ENCODE results near the gene RNF169. TPM values are rescaled to one million over a fixed set of nuclear protein-coding genes. Genes with fewer than 3 reads are reported as not detected.
"Not testable (repeated sequence)": the region's sequence is repeated elsewhere in the genome, so short reads cannot be mapped to it uniquely, and the experiment has no call there.

Gene RNF169
- total RNA-seq, 2 donors from 2014 or later: 18.1 to 19.4 TPM

DNA sequence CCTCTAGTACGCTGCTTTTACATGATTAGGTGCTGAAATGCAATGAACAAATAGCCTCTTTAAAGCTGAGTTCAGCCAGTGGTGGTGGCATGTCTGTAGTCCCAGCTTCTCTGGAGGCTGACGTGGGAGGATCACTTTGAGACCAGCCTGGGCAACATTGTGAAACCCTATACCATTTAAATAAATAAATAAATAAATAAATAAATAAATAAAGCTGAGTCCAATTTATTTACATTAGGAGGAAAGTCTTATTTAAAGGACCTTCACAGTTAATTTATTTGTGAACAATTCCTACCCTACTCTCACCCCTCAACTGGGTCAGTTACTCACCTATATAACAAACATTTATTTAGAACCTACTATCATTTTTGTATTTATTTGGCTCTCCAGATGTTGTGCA lies 12.6 kb upstream of the RNF169 start:
- no peak overlapping the region for H3K4me3 Mint-ChIP-seq
- peaks cover 78% of the 10 kb centered on the region for H3K27me3 Mint-ChIP-seq
- ATAC-seq: no peak

GRCh38 chr11:74739546-74740270 lies 8.9 kb upstream of the RNF169 start:
- peaks cover 10% of the 10 kb centered on the region for H3K36me3 Mint-ChIP-seq (ENCODE audit: low read depth)
- peaks cover 48% of the 10 kb centered on the region for H3K27me3 Mint-ChIP-seq
- ATAC-seq: peak; percentile 86
- H3K4me1 Mint-ChIP-seq: peaks cover 9% of the 10 kb centered on the region
- H3K27ac Mint-ChIP-seq: peak overlapping the region; percentile 49
- no peaks in the 10 kb centered on the region for H3K9me3 ChIP-seq (ENCODE audit: control insufficient read depth, low read length, poor library complexity, severe bottlenecking)
- H3K4me3 Mint-ChIP-seq: no peak overlapping the region
- DNase-seq: peak; percentile 16 to 31 (median 21)

More for the DNA sequence above, 12.6 kb upstream of the RNF169 start:
- no peak overlapping the region for H3K27ac Mint-ChIP-seq
- H3K36me3 Mint-ChIP-seq (ENCODE audit: low read depth): peaks cover 15% of the 10 kb centered on the region
- no peaks in the 10 kb centered on the region for H3K9me3 ChIP-seq (ENCODE audit: control insufficient read depth, low read length, poor library complexity, severe bottlenecking)
- no peak for DNase-seq
- peaks cover 15% of the 10 kb centered on the region for H3K4me1 Mint-ChIP-seq

- Mint-ChIP-seq H3K4me1 (peaks cover 9% of the 10 kb centered on the region), H3K27ac (no peak overlapping the region), H3K4me3 (no peak overlapping the region), H3K27me3 (peaks cover 27% of the 10 kb centered on the region), H3K36me3 (ENCODE audit: low read depth) (peaks cover 10% of the 10 kb centered on the region)
- DNase-seq (no peak), ATAC-seq (no peak)
- no peaks in the 10 kb centered on the region for H3K9me3 ChIP-seq (ENCODE audit: control insufficient read depth, low read length, poor library complexity, severe bottlenecking)
These were observed 6.6 kb upstream of the RNF169 start for GRCh38 chr11:74742070-74742469.

- peaks cover 4% of the 10 kb centered on the region for H3K36me3 Mint-ChIP-seq (ENCODE audit: low read depth)
These were observed 5.0 kb upstream of the RNF169 start for GRCh38 chr11:74743640-74744039.

GRCh38 chr11:74744277-74744676 lies 4.4 kb upstream of the RNF169 start:
- Mint-ChIP-seq H3K4me1 (peaks cover 22% of the 10 kb centered on the region), H3K36me3 (ENCODE audit: low read depth) (peaks cover 4% of the 10 kb centered on the region), H3K4me3 (no peak overlapping the region), H3K27me3 (peaks cover 7% of the 10 kb centered on the region), H3K27ac (no peak overlapping the region)
- ATAC-seq (no peak), DNase-seq (no peak)
- no peaks in the 10 kb centered on the region for H3K9me3 ChIP-seq (ENCODE audit: control insufficient read depth, low read length, poor library complexity, severe bottlenecking)

More at GRCh38 chr11:74743640-74744039, 5.0 kb upstream of the RNF169 start:
- DNase-seq (no peak), ATAC-seq (no peak)
- peaks cover 14% of the 10 kb centered on the region for H3K27me3 Mint-ChIP-seq
- H3K4me3 Mint-ChIP-seq: no peak overlapping the region
- no peaks in the 10 kb centered on the region for H3K9me3 ChIP-seq (ENCODE audit: control insufficient read depth, low read length, poor library complexity, severe bottlenecking)
- H3K27ac Mint-ChIP-seq: no peak overlapping the region
- H3K4me1 Mint-ChIP-seq: peaks cover 22% of the 10 kb centered on the region

- ATAC-seq (no peak), DNase-seq (no peak)
- H3K9me3 ChIP-seq (ENCODE audit: control insufficient read depth, low read length, poor library complexity, severe bottlenecking): no peaks in the 10 kb centered on the region
- Mint-ChIP-seq H3K27me3 (no peaks in the 10 kb centered on the region), H3K4me1 (peaks cover 35% of the 10 kb centered on the region), H3K4me3 (no peak overlapping the region), H3K36me3 (ENCODE audit: low read depth) (peaks cover 7% of the 10 kb centered on the region), H3K27ac (peak overlapping the region; percentile 94)
These were observed 1.8 kb upstream of the RNF169 start for GRCh38 chr11:74746868-74747267.

GRCh38 chr11:74749127-74749964 lies 697 bp downstream of the RNF169 start:
- H3K4me1 Mint-ChIP-seq: peaks cover 32% of the 10 kb centered on the region
- H3K4me3 Mint-ChIP-seq: peak overlapping the region; percentile 97
- H3K36me3 Mint-ChIP-seq (ENCODE audit: low read depth): peaks cover 4% of the 10 kb centered on the region
- peak; percentile 35 to 42 (median 38) for DNase-seq
- H3K9me3 ChIP-seq (ENCODE audit: control insufficient read depth, low read length, poor library complexity, severe bottlenecking): no peaks in the 10 kb centered on the region
- ATAC-seq: peak; percentile 64
- H3K27ac Mint-ChIP-seq: peak overlapping the region; percentile 94
- no peaks in the 10 kb centered on the region for H3K27me3 Mint-ChIP-seq

- DNase-seq: no peak
- peaks cover 34% of the 10 kb centered on the region for H3K4me1 Mint-ChIP-seq
- peak overlapping the region; percentile 94 for H3K27ac Mint-ChIP-seq
- no peak for ATAC-seq
- H3K4me3 Mint-ChIP-seq: peak overlapping the region; percentile 97
- no peaks in the 10 kb centered on the region for H3K9me3 ChIP-seq (ENCODE audit: control insufficient read depth, low read length, poor library complexity, severe bottlenecking)
- no peaks in the 10 kb centered on the region for H3K27me3 Mint-ChIP-seq
- peaks cover 4% of the 10 kb centered on the region for H3K36me3 Mint-ChIP-seq (ENCODE audit: low read depth)
These were observed 1.3 kb downstream of the RNF169 start for GRCh38 chr11:74749965-74750296.

GRCh38 chr11:74750598-74750997 lies 1.9 kb downstream of the RNF169 start:
- Mint-ChIP-seq H3K4me3 (peak overlapping the region; percentile 60), H3K4me1 (peaks cover 40% of the 10 kb centered on the region), H3K27ac (peak overlapping the region; percentile 94)
- not testable (repeated sequence) for DNase-seq; H3K36me3 Mint-ChIP-seq (ENCODE audit: low read depth); ATAC-seq; H3K9me3 ChIP-seq (ENCODE audit: control insufficient read depth, low read length, poor library complexity, severe bottlenecking); H3K27me3 Mint-ChIP-seq

- no peak for DNase-seq
- peak overlapping the region; percentile 11 for H3K27ac Mint-ChIP-seq
- peaks cover 4% of the 10 kb centered on the region for H3K36me3 Mint-ChIP-seq (ENCODE audit: low read depth)
- peak overlapping the region; percentile 60 for H3K4me3 Mint-ChIP-seq
- H3K9me3 ChIP-seq (ENCODE audit: control insufficient read depth, low read length, poor library complexity, severe bottlenecking): no peaks in the 10 kb centered on the region
- ATAC-seq: no peak
- no peaks in the 10 kb centered on the region for H3K27me3 Mint-ChIP-seq
- peaks cover 40% of the 10 kb centered on the region for H3K4me1 Mint-ChIP-seq
These were observed 2.7 kb downstream of the RNF169 start for GRCh38 chr11:74751303-74751702.

- no peak for ATAC-seq
- no peak overlapping the region for H3K27ac Mint-ChIP-seq
- H3K4me3 Mint-ChIP-seq: no peak overlapping the region
- no peaks in the 10 kb centered on the region for H3K27me3 Mint-ChIP-seq
- peaks cover 23% of the 10 kb centered on the region for H3K4me1 Mint-ChIP-seq
- DNase-seq: no peak
- no peaks in the 10 kb centered on the region for H3K9me3 ChIP-seq (ENCODE audit: control insufficient read depth, low read length, poor library complexity, severe bottlenecking)
- H3K36me3 Mint-ChIP-seq (ENCODE audit: low read depth): peaks cover under 1% of the 10 kb centered on the region
These were observed 6.0 kb downstream of the RNF169 start for GRCh38 chr11:74754507-74755252.

DNA sequence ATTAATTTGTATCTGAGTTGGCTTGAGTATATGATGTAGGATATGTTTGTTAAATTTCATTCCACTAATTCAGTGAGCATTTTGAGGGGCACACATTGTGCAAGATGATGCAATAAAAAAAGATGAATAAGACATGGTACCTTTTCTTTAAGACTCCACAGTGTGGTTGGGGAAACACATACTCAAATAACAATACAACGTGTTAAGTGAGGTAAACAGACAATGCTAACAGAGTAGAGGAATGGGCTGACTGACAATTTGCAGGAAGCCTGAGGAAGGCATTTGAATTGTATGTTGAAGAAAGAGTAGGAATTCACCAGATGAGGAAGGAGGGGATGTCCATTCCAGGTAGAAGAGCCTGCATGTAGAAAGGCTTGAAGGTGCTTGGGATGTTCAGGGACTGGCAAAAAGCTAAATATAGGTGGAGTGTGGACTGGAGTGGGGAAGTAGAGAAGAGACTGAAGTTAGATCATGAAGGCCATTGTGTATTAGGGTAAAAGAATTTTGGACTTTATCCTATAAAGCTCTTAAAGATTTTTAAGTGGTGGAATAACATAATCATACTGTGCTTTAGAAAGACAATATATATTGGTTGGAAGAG lies 6.8 kb downstream of the RNF169 start:
- Mint-ChIP-seq H3K4me1 (peaks cover 17% of the 10 kb centered on the region), H3K36me3 (ENCODE audit: low read depth) (no peaks in the 10 kb centered on the region), H3K27me3 (no peaks in the 10 kb centered on the region), H3K27ac (no peak overlapping the region), H3K4me3 (no peak overlapping the region)
- DNase-seq (no peak), ATAC-seq (no peak)
- H3K9me3 ChIP-seq (ENCODE audit: control insufficient read depth, low read length, poor library complexity, severe bottlenecking): no peaks in the 10 kb centered on the region

- ATAC-seq (no peak), DNase-seq (no peak)
- H3K9me3 ChIP-seq (ENCODE audit: control insufficient read depth, low read length, poor library complexity, severe bottlenecking): no peaks in the 10 kb centered on the region
- Mint-ChIP-seq H3K4me3 (no peak overlapping the region), H3K36me3 (ENCODE audit: low read depth) (no peaks in the 10 kb centered on the region), H3K27ac (no peak overlapping the region), H3K27me3 (no peaks in the 10 kb centered on the region), H3K4me1 (peaks cover 12% of the 10 kb centered on the region)
These were observed 7.9 kb downstream of the RNF169 start for GRCh38 chr11:74756571-74756970.

Data from T-helper 17 cell (primary cell).